Measurements from ENCODE around the gene SMIM35.
A peak's percentile ranks its signal among the peaks of the same experiment; 100 is the strongest.

SMIM35 gene

DNA sequence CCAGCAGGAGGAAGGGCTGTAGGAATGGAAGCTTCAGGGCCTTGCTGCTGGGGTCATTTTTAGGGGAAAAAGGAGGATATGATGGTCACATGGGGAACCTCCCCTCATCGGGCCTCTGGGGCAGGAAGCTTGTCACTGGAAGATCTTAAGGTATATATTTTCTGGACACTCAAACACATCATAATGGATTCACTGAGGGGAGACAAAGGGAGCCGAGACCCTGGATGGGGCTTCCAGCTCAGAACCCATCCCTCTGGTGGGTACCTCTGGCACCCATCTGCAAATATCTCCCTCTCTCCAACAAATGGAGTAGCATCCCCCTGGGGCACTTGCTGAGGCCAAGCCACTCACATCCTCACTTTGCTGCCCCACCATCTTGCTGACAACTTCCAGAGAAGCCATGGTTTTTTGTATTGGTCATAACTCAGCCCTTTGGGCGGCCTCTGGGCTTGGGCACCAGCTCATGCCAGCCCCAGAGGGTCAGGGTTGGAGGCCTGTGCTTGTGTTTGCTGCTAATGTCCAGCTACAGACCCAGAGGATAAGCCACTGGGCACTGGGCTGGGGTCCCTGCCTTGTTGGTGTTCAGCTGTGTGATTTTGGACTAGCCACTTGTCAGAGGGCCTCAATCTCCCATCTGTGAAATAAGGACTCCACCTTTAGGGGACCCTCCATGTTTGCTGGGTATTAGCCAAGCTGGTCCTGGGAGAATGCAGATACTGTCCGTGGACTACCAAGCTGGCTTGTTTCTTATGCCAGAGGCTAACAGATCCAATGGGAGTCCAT is 86.5 kb downstream of the SMIM35 start:
- DNase-seq = no peak

- DNase-seq = no peak
Measured at GRCh38 chr11:117999354-117999993, 87.3 kb downstream of the SMIM35 start.

GRCh38 chr11:117998664-117999353 is 88.0 kb downstream of the SMIM35 start:
- no peak for DNase-seq

DNA sequence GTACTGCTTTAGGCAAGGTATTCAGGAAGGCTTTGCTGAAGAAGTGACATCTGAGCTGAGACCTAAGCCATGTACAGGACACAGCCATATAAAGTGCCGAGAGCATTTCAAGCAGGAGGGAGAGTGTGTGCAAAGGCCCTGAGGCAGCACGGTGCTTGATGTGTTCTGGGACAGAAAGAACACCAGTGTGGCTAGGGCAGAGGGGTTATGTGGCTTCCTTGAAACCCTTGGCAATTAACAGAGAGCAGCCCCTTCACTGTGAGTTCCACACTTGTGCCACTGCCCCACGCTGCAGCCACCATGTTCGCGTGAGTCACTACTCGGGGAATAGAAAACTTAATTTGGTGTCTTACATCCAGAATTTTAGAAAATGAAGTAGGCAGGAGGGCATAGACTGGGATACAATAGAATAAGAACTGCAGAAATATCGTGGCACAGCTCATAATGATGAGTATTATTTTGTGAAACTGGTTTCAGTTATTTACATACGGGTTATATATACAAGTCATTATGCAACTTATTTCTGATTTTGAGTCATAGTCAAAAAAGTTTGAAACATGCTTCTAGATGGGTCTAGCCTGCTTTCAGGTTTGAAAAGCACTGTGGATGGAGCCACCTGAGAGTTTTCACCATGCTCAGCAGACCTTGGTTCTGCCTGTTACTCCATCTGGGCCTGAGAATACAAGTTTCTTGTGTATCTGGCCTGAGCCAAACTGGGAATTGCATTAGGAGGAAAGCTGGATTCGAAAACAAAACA is 88.8 kb downstream of the SMIM35 start:
- DNase-seq = no peak

- no peak for DNase-seq
Measured at GRCh38 chr11:117997406-117997805, 89.4 kb downstream of the SMIM35 start.

DNA sequence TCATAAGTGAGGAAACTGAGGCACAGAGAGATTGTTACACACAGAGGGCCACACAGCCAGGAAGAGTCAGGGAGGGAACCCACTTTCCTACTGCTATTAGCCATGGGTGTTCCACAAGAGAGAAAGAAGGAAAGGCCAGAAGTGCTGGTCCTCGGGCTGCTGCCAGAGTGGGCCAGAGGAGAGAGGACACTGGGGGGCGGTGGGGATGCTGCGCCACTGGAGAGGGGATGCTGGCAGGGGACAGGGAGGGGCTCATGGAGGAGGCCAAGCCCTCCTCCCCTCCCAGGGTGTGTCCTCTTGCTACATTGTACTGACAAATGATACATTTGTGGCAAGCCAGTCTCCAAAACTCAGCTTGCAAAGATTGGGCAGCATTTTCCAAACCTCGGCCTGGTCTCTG is 90.7 kb downstream of the SMIM35 start:
- no peak for DNase-seq

GRCh38 chr11:117995472-117995871 is 91.3 kb downstream of the SMIM35 start:
- no peak for DNase-seq

DNA sequence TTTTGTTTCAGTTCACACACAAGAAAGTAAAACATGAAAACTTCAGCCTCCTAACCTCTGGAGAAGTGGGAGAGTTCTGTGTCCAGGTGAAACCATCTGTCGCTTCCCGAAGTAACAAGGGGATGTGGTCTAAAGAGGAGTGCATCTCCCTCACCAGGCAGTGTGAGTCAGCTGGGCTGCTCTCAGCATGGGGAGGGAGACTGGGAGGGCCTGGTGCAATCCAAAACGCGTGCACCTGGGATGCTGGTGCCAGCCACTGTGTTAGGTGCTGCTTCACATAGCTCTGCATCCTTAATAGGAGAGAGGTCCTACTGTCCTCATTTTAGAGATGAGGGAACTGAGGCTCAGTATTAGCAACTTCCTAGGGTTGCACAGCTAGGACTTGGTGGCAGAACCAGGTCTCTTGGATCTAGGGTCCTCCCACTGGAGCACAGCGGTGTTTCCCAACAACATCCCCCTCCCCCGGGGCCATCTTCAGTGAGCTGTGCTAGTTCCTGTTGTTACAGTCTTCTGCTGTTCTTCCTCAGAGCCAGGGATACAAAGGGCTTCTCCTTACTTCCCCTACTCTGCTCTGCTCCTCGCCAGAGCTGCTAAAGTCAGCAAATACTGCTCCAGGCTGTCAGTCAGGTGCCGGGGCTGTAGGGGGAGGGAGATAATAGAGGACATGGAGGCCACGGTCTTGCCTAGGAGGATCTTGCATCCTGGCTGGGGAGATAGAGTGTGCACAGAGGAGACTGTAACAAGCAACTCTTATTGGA is 92.6 kb downstream of the SMIM35 start:
- no peak for DNase-seq

GRCh38 chr11:117992620-117993019 is 94.1 kb downstream of the SMIM35 start:
- DNase-seq = no peak

- DNase-seq = no peak
Measured at GRCh38 chr11:117992136-117992535, 94.6 kb downstream of the SMIM35 start.

GRCh38 chr11:117989351-117990102 is 97.2 kb downstream of the SMIM35 start:
- DNase-seq = no peak

- no peak for DNase-seq
Measured at GRCh38 chr11:117986981-117987574, 99.7 kb downstream of the SMIM35 start.

DNA sequence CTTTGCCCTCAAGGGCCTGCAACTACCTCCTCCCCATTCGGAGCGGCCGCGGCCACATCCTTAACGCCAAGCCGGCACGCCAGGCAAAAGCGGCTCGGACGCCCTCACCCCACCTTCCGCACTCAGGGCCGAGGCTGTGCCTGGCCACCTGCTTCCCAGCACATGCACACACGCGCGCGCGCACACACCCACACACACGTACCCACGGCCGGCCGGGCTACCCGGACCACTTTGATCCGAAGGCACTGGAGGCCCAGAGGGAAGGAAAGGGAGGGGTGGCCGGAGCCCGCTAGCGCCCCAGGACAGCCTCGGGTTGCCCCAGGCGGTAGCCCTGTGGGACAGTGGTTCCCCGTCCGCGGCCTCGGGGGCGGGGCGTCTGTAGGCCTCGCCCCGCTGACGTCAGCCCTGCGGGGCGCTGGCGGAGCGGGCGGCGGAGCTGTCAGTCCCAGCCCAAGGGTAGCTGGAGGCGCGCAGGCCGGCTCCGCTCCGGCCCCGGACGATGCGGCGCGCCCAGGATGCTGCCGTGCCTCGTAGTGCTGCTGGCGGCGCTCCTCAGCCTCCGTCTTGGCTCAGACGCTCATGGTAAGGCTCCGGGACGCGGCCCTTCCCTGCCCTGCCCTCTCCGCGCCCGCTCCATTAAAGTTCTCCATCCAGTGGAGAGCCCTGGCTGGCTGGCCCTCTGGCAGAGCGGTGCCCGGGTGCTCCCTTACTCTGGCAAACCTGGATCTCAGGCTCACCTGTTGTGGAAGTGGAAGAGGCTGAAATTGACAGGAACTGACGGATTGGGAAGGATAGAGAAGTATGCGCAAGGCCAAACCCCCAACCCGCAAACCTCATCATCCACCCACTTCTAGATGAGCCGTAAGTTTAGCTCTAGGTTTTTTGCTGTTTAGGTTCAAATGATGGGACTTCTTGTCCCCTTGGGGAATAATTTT is 100.5 kb downstream of the SMIM35 start, which contains the start of gene IL10RA:
TSS of gene IL10RA (plus strand) at position 442 of the 935 bp plus-strand sequence. CDS start at position 516, 74 bp downstream.
- peak; percentile 79 for DNase-seq

- no peak for DNase-seq
Measured at GRCh38 chr11:117984476-117984875, 102.3 kb downstream of the SMIM35 start.

GRCh38 chr11:117983163-117983475 is 103.6 kb downstream of the SMIM35 start:
- DNase-seq = no peak

DNA sequence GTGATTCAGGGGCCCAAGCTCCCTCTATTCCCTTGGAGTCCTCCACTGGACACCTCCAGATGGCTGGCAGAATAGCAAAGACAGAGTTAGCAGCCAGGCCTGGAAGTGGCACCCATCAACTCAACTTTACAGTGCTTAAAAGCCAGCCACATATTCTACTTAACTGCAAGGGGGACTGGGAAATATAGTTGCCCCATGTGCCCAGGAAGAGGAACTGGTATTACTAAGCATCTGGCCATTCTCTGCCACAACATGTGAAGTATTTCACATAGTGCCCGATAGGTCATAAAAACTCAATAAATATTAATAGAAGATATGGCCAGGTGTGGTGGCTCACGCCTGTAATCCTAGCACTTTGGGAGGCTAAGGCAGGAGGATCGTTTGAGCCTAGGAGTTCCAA is 106.0 kb downstream of the SMIM35 start:
- DNase-seq = no peak

- DNase-seq = no peak
Measured at GRCh38 chr11:117980280-117980679, 106.5 kb downstream of the SMIM35 start.

- DNase-seq = no peak
Measured at GRCh38 chr11:117979481-117980211, 107.1 kb downstream of the SMIM35 start.

DNA sequence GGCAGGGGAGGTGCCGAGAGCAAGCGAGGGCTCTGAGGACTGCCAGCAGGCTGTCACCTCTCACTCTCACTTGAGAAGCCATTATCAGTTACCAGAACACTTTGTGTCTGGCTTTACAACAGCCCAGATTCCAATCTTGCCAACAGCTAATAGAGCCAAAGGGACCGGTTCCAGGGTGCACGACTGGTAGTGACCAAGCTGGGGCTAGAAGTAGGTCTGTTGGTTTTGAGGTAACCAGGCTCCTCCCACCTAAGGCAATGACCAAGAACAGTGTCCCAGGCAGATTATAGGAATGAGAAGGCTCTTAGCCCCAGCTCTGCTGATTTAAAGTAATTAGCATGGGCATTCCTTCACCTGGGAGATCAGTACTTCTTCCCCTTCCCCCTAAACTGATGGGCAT is 107.8 kb downstream of the SMIM35 start:
- DNase-seq = no peak
